OCI-LY7 (cell line): ENCODE results near the gene CCL27. TPM values are rescaled to one million over a fixed set of nuclear protein-coding genes. Genes with fewer than 3 reads are reported as not detected.

Source experiments
- BruUV-seq: library from RNA; stranded (reverse); fragments of 400-500 nt; replicated peaks from 2 replicates; lab custom pipeline; 2021; lab: Mats Ljungman, UMichigan
- CTCF ChIA-PET: fragments of 300-600 bp; sonication (Branson Sonifier 250); formaldehyde crosslinking; loops from one replicate; lab custom pipeline; 2022; ENCODE audit warnings: antibody characterized with exemption; ENCODE audit not compliant: unreplicated experiment; lab: Charles Lee
- POLR2A ChIA-PET: fragments of 300-600 bp; sonication (Branson Sonifier 250); formaldehyde crosslinking; loops from one replicate; lab custom pipeline; 2022; ENCODE audit warnings: antibody characterized with exemption; lab: Charles Lee
- DNase-seq: peaks from one replicate; pipeline ENCODE4 v3.0.0-alpha.2; 2015; ENCODE audit warnings: low spot score
- H2AFZ ChIP-seq: fragments of 200-600 bp; sonication (generic), shearing (Covaris generic); 2 replicates; pipeline ENCODE4 v1.6.1; 2014; ENCODE audit warnings: mild to moderate bottlenecking, antibody characterized with exemption, low read length, moderate library complexity
- H3K27ac ChIP-seq: fragments of 200-600 bp; sonication (generic); 2 replicates; pipeline ENCODE4 v1.5.1; 2014; ENCODE audit warnings: mixed run types, low read depth, mild to moderate bottlenecking, moderate library complexity, low read length, inconsistent platforms; ENCODE audit not compliant: poor library complexity, severe bottlenecking
- H3K36me3 ChIP-seq: fragments of 200-600 bp; sonication (generic); 2 replicates; pipeline ENCODE4 v1.6.1; 2014; ENCODE audit warnings: mild to moderate bottlenecking, antibody characterized with exemption, low read length, moderate library complexity, mixed read lengths; ENCODE audit not compliant: insufficient read depth
- H3K4me1 ChIP-seq: fragments of 200-600 bp; sonication (generic); 2 replicates; pipeline ENCODE4 v1.5.1; 2014; ENCODE audit warnings: mild to moderate bottlenecking, low read length; ENCODE audit not compliant: insufficient read depth, poor library complexity, severe bottlenecking
- H3K4me2 ChIP-seq: fragments of 200-600 bp; sonication (generic); 2 replicates; pipeline ENCODE4 v1.6.1; 2014; ENCODE audit warnings: mild to moderate bottlenecking, low read length
- H3K4me3 ChIP-seq: fragments of 200-600 bp; sonication (generic); 2 replicates; pipeline ENCODE4 v1.5.1; 2014; ENCODE audit warnings: mild to moderate bottlenecking, low read depth, low read length; ENCODE audit not compliant: poor library complexity, severe bottlenecking
- H3K79me2 ChIP-seq: fragments of 200-600 bp; sonication (generic); 2 replicates; pipeline ENCODE4 v1.6.1; 2016; ENCODE audit warnings: low read depth, mild to moderate bottlenecking, low read length, moderate library complexity, mixed read lengths; ENCODE audit not compliant: insufficient read depth
- H3K9me2 ChIP-seq: fragments of 200-600 bp; sonication (generic); 2 replicates; pipeline ENCODE4 v1.6.1; 2016; ENCODE audit warnings: mild to moderate bottlenecking, low read length, mixed read lengths; ENCODE audit not compliant: insufficient read depth
- H3K9me3 ChIP-seq: fragments of 200-600 bp; sonication (generic); 2 replicates; pipeline ENCODE4 v1.6.1; 2014; ENCODE audit warnings: mild to moderate bottlenecking, mixed run types, low read length, mixed read lengths
- H4K20me1 ChIP-seq: fragments of 200-600 bp; sonication (generic); 2 replicates; pipeline ENCODE4 v1.6.1; 2014; ENCODE audit warnings: mild to moderate bottlenecking, antibody characterized with exemption, low read length, moderate library complexity, mixed read lengths; ENCODE audit not compliant: insufficient read depth
- CTCF ChIP-seq: fragments of 200-600 bp; sonication (generic); conservative IDR thresholded peaks from 2 replicates; pipeline ENCODE4 v1.5.1; 2014; ENCODE audit warnings: mild to moderate bottlenecking, antibody characterized with exemption, low read length, moderate library complexity, mixed read lengths
- EZH2phosphoT487 ChIP-seq: fragments of 200-600 bp; sonication (generic); IDR thresholded peaks from 2 replicates; pipeline ENCODE4 v1.6.1; 2018; ENCODE audit warnings: low read depth, borderline replicate concordance, mild to moderate bottlenecking, mixed run types, antibody characterized with exemption, low read length, moderate library complexity, mixed read lengths
- intact Hi-C: fragments of 100-400 bp; cut with micrococcal nuclease; formaldehyde crosslinking; loops from one replicate; pipeline ENCODE4 v1.10.0; 2022; ENCODE audit not compliant: unreplicated experiment
- total RNA-seq, 2 experiments: library from RNA; depleted of rRNA in 1 of 2; stranded (reverse); fragments of >200 nt in 1 of 2; shearing (Covaris generic) in 1 of 2; gene quantifications; 2 replicates each; pipeline ENCODE4 v1.2.3, GENCODE V29; 2014 to 2022

CCL27 gene
- total RNA-seq, 2 experiments from 2014 or later = 0.42 TPM; not detected in 1

- no peak within 1 kb of the TSS for H3K4me3 ChIP-seq
- H3K9me3 ChIP-seq = no peaks in the 10 kb centered on the region
- no peaks in the 10 kb centered on the region for H3K79me2 ChIP-seq
- no peak for DNase-seq
- BruUV-seq = no TSS peak
- no peaks in the 10 kb centered on the region for H4K20me1 ChIP-seq
- H2AFZ ChIP-seq = no peak within 1 kb of the TSS
- H3K36me3 ChIP-seq = no peaks in the 10 kb centered on the region
- no peak within 1 kb of the TSS for H3K4me2 ChIP-seq
- no peak within 1 kb of the TSS for H3K27ac ChIP-seq
- intact Hi-C loops = no loop called here
- H3K4me1 ChIP-seq = no peaks in the 10 kb centered on the region
- H3K9me2 ChIP-seq = no peaks in the 10 kb centered on the region
- CTCF ChIA-PET = no interaction called here
- TF ChIP-seq CTCF = no peak
- TF ChIP-seq EZH2phosphoT487 = no peak
- POLR2A ChIA-PET = interaction anchor here (0.8 kb wide), 1 partner anchor 98 kb away, joined by 13 read pairs; the partner anchor contains the start of gene RPP25L
Measured at GRCh38 chr9:34710023-34710422, 47.6 kb upstream of the CCL27 start, which contains the start of gene CCL21. TSS of gene CCL21 (minus strand) at chr9:34710136. CDS start at chr9:34710066, 70 bp downstream.

GRCh38 chr9:34709196-34709978 is 46.9 kb upstream of the CCL27 start:
- ChIA-PET POLR2A (interaction anchor here (0.6 kb wide), 1 partner anchor 52 kb away, joined by 3 read pairs; no protein-coding TSS in a partner anchor), CTCF (interaction anchor here (0.6 kb wide), 1 partner anchor 1508 kb away, joined by 3 read pairs; no protein-coding TSS in a partner anchor)
- no peaks in the 10 kb centered on the region for H3K36me3 ChIP-seq
- intact Hi-C loops = no loop called here
- H3K9me2 ChIP-seq = no peaks in the 10 kb centered on the region
- H3K79me2 ChIP-seq = no peaks in the 10 kb centered on the region
- H2AFZ ChIP-seq = no peak overlapping the region
- H3K9me3 ChIP-seq = no peaks in the 10 kb centered on the region
- H4K20me1 ChIP-seq = no peaks in the 10 kb centered on the region
- no TSS peak for BruUV-seq
- no peak overlapping the region for H3K27ac ChIP-seq
- H3K4me1 ChIP-seq = no peaks in the 10 kb centered on the region
- H3K4me3 ChIP-seq = no peak overlapping the region
- no peak overlapping the region for H3K4me2 ChIP-seq
- no peak for TF ChIP-seq EZH2phosphoT487
- no peak for TF ChIP-seq CTCF
- no peak for DNase-seq

- intact Hi-C loops = no loop called here
- Histone ChIP-seq H3K79me2 (no peaks in the 10 kb centered on the region), H2AFZ (no peak overlapping the region), H3K4me2 (no peak overlapping the region), H3K4me1 (no peaks in the 10 kb centered on the region), H3K36me3 (no peaks in the 10 kb centered on the region), H4K20me1 (no peaks in the 10 kb centered on the region), H3K9me2 (no peaks in the 10 kb centered on the region), H3K27ac (no peak overlapping the region), H3K4me3 (no peak overlapping the region), H3K9me3 (no peaks in the 10 kb centered on the region)
- TF ChIP-seq EZH2phosphoT487 = no peak
- no peak for TF ChIP-seq CTCF
- no TSS peak for BruUV-seq
- no peak for DNase-seq
- ChIA-PET CTCF (no interaction called here), POLR2A (no interaction called here)
Measured at GRCh38 chr9:34707130-34707529, 44.7 kb upstream of the CCL27 start.
